Activated CD4-positive, alpha-beta T cell treated with anti-CD3 and anti-CD28 coated beads, Interleukin-2, amount 50 U/mL, for 24 hours (primary cell): Measurements from ENCODE around the gene IL17F.
A peak's percentile ranks its signal among the peaks of the same experiment; 100 is the strongest.

ENCODE experiments used
- DNase-seq, 2 donors: peaks; one replicate each; pipeline ENCODE4 v3.0.0-alpha.2; 2020; ENCODE audit warnings: low read depth in 1 of 2, low spot score in 1 of 2

The IL17F gene

GRCh38 chr6:52244400-52244799, at the start of gene IL17F:
IL17F (minus strand) TSS chr6:52244500; CDS start chr6:52244429, 71 bp downstream.
- no peak for DNase-seq

- DNase-seq = no peak
These were observed 48.8 kb upstream of the IL17F start for GRCh38 chr6:52293067-52293466.

GRCh38 chr6:52288841-52289240, 44.5 kb upstream of the IL17F start:
- DNase-seq = no peak

- no peak for DNase-seq
These were observed 43.9 kb upstream of the IL17F start for GRCh38 chr6:52288216-52288615.

- DNase-seq = peak in 1 of 2 donors; percentile 57
These were observed 42.6 kb upstream of the IL17F start for GRCh38 chr6:52286798-52287432.

GRCh38 chr6:52285177-52286068, 41.1 kb upstream of the IL17F start:
- DNase-seq = no peak

- peak; percentile 83 to 96 for DNase-seq
These were observed 40.3 kb upstream of the IL17F start, which contains the start of gene MCM3 for GRCh38 chr6:52284460-52285176. MCM3 (minus strand) TSS chr6:52284742; CDS start chr6:52284674, 68 bp downstream.

- DNase-seq = peak in 1 of 2 donors; percentile 47
These were observed 39.8 kb upstream of the IL17F start for GRCh38 chr6:52284131-52284459.

GRCh38 chr6:52283111-52283510, 38.8 kb upstream of the IL17F start:
- DNase-seq = no peak

- DNase-seq = no peak
These were observed 31.8 kb upstream of the IL17F start for GRCh38 chr6:52276130-52276529.

GRCh38 chr6:52271852-52272460, 27.7 kb upstream of the IL17F start:
- DNase-seq = no peak

- peak; percentile 48 to 66 for DNase-seq
These were observed 19.6 kb upstream of the IL17F start for GRCh38 chr6:52263709-52264540.

GRCh38 chr6:52262620-52263344, 18.5 kb upstream of the IL17F start:
- no peak for DNase-seq

GRCh38 chr6:52261229-52261628, 16.9 kb upstream of the IL17F start:
- no peak for DNase-seq

- DNase-seq = no peak
These were observed 16.3 kb upstream of the IL17F start for GRCh38 chr6:52260634-52261033.

- no peak for DNase-seq
These were observed 11.1 kb upstream of the IL17F start for GRCh38 chr6:52255434-52255833.

GRCh38 chr6:52254731-52255378, 10.6 kb upstream of the IL17F start:
- DNase-seq = no peak

GRCh38 chr6:52253494-52253893, 9.2 kb upstream of the IL17F start:
- DNase-seq = peak in 1 of 2 donors; percentile 31

- no peak for DNase-seq
These were observed 6.8 kb upstream of the IL17F start for GRCh38 chr6:52251113-52251512.
